RPMI7951 (cell line): ENCODE measurements around the gene CEP290. TPM values are rescaled to one million over a fixed set of nuclear protein-coding genes. Genes with fewer than 3 reads are reported as not detected.
A peak's percentile ranks its signal among the peaks of the same experiment; 100 is the strongest.

Experiments
- DNase-seq: peaks from one replicate; pipeline ENCODE4 v3.0.0-alpha.2; 2012; ENCODE audit warnings: low read depth
- total RNA-seq: library from RNA; depleted of rRNA; stranded (reverse); fragments of >200 nt; shearing (Covaris generic); gene quantifications from 2 replicates; pipeline ENCODE4 v1.2.3, GENCODE V29; 2014; rRNA removed

The CEP290 gene, protein sequence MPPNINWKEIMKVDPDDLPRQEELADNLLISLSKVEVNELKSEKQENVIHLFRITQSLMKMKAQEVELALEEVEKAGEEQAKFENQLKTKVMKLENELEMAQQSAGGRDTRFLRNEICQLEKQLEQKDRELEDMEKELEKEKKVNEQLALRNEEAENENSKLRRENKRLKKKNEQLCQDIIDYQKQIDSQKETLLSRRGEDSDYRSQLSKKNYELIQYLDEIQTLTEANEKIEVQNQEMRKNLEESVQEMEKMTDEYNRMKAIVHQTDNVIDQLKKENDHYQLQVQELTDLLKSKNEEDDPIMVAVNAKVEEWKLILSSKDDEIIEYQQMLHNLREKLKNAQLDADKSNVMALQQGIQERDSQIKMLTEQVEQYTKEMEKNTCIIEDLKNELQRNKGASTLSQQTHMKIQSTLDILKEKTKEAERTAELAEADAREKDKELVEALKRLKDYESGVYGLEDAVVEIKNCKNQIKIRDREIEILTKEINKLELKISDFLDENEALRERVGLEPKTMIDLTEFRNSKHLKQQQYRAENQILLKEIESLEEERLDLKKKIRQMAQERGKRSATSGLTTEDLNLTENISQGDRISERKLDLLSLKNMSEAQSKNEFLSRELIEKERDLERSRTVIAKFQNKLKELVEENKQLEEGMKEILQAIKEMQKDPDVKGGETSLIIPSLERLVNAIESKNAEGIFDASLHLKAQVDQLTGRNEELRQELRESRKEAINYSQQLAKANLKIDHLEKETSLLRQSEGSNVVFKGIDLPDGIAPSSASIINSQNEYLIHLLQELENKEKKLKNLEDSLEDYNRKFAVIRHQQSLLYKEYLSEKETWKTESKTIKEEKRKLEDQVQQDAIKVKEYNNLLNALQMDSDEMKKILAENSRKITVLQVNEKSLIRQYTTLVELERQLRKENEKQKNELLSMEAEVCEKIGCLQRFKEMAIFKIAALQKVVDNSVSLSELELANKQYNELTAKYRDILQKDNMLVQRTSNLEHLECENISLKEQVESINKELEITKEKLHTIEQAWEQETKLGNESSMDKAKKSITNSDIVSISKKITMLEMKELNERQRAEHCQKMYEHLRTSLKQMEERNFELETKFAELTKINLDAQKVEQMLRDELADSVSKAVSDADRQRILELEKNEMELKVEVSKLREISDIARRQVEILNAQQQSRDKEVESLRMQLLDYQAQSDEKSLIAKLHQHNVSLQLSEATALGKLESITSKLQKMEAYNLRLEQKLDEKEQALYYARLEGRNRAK (N-terminal part only)
- total RNA-seq = 8.9 and 16.3 TPM in 2 replicates

- peak; percentile 99 for DNase-seq
Measured at GRCh38 chr12:88141774-88142609, at the start of gene CEP290, which contains the start of gene TMTC3. Gene CEP290 (minus strand): TSS chr12:88142088. CDS start chr12:88141307, 781 bp downstream. Gene TMTC3 (plus strand): TSS chr12:88142307. CDS start chr12:88148316, 6,009 bp downstream.

DNA sequence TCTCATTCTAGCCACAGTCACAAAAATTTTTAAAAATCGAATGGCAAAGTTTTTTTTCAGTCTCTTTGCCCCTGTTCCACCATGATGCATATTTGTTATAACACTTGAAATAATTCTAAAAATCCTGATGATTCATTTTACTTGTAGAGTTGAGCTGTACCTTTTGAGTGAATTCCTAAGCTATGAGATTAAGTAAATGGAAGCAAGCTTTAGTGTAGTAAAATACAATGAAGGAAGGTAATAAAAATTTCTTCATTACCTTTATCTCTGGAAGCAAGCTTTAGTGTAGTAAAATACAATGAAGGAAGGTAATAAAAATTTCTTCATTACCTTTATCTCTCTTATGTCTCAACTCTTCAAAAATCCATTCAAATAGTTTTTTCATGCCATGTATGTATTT, 46.3 kb upstream of the CEP290 start:
- DNase-seq = no peak

DNA sequence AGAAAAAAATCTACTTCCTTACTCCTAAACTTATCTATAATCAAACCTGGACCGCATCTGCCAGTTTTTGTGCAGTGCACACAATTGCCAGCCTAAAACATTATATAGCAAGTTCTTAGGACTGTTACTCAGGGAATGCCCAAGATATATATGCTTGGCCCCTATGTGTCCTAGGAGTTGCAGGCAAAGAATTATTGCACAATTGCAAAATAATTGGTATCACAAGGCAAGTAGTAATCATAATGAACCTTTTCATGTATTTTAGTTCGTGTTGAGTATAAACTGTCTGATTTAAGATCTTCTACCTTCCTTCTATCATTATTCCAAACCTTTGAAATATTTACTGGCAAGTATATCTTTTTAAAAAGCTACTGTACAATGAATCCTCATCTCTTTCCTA, 45.7 kb upstream of the CEP290 start:
- no peak for DNase-seq

DNA sequence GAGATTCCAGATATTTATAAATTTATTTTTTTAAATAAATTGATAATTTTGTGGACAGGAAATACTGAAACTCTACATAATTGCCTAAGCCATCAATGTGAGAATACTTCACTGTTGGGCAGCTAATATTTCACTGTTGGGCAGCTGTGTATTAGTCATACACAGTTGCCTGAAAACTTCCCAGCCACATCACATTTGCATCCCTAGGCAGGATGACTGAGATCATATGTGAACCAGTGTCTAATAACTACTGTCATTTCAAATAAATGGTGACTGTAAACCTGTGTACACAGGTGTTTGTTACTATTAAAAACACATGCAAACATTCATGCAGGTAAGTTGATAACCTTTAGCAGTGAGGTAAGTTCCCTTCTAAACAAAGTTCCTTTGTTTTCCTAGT, 44.1 kb upstream of the CEP290 start:
- DNase-seq = peak; percentile 66

DNA sequence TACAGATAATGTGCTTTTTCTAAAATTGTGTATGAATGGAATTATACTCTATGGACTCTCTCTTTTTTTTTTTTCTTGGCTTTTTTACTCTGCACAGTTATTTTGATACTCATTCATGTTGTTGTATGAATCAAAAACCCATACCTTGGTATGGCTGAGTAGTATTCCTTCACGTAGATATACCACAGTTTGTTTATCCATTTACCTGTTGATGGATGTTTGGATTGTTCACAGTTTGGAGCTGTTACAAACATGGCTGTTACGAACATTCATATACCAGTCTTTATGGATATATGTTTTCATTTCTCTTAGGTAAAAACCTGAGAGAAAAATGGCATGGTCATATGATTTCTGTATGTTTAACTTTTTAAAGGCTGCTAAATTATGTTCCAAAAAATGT, 43.4 kb upstream of the CEP290 start:
- DNase-seq = no peak

GRCh38 chr12:88184196-88184595, 42.3 kb upstream of the CEP290 start:
- DNase-seq = no peak

DNA sequence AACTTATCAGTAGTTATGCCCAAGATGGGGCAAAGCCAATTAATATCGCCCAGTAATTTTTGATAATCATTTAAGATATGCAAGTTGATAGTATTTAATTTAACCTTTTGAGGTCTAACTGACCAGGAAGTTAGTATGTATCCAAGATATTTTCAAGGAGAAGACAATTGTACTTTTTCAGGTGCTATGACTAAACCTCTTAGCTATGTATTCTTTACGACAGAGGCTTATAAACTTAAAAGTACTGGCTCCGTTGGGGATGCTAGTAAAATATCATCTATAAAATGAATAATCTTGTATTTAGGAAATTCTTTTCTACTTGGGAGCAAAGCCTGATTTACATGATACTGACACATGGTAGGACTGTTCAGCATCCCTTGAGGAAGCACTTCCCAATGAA, 40.5 kb upstream of the CEP290 start:
- no peak for DNase-seq

DNA sequence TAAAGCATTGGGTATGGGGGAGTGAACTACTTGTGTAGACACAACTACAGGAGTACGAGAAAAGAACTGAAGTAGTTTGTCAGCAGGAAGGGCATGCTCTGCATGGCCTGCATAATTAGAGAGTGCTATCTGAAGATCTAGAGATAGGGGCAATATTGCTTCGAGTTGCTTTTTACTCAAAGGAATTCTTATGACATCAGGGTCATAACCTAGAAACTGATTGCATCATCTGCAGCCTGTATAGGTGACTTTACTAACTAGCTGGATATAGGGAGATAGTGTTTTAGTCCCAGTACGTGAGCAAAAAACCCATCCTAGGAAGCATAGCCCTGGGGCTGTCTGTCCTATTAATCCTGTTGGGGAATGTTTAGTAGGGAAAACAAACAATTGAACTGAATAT, 40.0 kb upstream of the CEP290 start:
- no peak for DNase-seq

DNA sequence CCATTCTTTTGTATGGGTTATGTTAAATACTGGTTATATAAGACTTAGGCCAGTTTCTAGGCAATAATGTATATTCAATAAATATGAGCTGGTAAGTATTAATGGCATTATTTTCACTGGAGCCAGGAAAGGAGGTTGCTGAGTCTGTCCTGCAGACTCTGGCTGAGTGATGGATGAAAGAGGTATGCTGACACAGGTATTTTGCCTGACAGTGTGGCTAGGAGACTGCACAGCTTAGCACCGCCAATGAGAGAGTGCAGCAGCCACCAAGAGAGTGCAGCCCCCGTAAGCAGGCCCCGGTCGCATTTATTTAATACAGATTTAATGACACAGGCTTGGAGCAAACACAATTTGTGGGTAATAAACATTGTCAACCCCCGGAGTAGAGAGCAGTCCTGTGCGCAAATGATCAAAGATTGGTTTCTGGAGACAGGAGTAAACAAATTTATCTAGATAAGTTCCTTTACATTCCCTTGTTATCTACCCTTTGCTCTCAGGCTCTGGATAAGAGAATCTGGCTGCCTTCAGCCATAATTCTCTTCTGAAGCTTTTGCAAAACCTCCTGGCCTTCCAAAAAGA, 37.6 kb upstream of the CEP290 start:
- no peak for DNase-seq

DNA sequence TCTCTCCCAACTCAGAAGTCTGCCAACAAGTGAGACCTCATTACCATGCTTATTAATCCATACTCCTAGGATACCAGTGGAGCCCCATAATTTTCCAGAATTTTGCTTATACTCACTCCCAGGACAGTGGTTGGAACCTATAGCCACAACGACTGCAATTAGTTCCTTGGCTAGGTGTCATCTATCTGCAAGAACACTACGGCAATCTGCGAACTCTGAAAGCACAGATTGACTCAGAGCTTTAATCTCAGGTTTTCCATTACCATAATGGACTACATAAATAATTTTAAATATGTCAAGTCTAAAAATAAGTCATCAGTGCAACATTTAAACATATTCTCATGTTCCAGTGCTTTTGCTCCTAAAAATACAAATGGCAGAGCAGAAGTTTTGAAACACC, 33.7 kb upstream of the CEP290 start:
- DNase-seq = no peak

GRCh38 chr12:88172844-88173407, 31.0 kb upstream of the CEP290 start:
- no peak for DNase-seq

DNA sequence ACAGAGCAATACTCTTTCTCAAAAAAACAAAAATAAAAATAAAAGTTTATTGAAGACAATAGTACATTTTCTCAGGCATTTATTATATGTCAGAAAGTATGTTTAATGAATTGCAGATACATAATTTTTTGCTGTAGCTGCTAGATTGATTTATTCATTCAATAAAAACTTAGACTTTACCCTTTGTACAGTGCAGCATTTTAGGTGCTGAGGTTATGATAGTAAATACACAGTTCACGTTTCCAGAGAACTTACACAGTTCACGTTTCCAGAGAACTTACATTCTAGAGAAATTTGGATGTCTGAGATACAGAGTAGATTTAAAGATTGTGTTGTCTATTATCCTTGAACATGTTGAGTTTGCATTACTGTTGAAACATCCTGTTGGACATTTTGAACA, 25.5 kb upstream of the CEP290 start:
- no peak for DNase-seq

DNA sequence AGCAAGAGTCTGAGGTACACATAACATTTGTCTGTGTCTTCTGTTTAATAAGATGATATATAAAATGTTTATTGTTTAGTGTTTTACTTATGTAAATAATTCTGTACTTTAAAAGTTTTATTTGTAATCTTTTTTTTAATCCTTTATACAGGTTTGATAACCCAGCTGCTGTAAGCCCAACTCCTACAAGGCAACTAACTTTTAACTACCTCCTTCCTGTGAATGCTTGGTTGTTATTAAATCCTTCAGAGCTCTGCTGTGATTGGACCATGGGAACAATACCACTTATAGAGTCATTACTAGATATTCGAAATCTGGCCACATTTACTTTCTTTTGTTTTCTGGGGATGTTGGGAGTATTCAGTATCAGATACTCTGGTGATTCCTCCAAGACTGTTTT, 24.3 kb upstream of the CEP290 start:
- DNase-seq = no peak

DNA sequence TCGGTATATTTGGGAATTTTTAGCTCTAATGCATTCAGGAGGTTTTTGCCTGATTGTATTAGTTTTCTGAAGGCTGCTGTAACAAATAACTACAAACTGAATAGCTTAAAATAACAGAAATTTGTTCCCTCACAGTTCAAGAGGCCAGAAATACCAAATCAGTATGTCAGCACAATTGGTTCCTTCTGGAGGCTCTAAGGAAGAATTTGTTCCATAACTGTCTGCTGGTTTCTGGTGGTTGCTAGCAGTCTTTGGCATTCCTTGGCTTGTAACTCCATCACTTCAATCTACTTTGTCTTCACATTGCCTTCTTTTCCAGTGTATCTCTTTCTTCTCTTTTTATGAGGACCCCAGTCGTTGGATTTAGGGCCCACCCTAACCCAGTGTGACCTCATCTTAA, 21.5 kb upstream of the CEP290 start:
- DNase-seq = no peak

DNA sequence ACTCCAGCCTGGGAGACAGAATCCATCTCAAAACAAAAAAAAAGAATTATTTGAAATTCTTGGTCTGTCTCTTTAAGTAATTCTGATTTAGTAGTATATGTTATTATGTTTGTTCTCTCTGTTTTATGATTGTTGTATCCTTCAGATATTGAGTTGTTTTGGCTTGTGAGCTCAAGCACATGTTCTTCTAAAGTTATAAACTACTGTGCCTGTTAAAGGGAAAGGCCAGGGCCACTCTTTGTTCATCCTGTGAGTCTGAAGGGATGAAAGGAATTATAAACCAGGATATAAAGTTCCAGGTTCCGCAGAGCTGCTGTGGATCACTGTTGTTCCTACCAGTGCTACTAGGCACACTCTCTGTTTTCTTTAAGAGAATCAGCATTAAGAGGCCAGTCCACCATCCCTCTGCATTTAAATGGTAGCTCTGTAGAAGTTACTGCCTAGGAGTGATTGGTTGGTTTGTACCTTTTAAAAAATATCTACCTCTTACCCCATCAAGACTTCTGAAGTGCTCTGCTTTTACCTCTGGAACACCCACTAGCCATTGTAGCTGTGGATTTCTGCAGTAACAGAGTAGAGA, 14.3 kb upstream of the CEP290 start:
- DNase-seq = no peak

DNA sequence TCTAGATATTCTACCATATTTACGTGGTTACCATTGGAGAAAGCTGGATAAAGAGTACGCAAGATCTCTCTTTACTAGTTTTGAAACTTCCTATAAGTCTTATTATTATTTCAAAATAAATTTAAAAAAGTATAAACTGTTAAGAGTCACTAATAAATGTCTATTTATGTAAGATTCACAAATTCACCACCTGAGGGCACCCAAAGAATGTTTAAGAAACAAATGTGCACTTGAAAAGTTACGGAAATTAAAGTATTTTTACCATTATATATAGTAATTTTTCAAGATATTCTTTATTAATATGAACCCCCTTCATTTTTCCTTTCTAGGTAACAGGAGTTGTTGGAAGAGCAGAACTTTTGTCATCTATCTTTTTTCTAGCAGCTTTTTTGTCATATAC, 12.1 kb upstream of the CEP290 start:
- DNase-seq = peak; percentile 33

GRCh38 chr12:88150063-88150462, 8.2 kb upstream of the CEP290 start:
- no peak for DNase-seq

DNA sequence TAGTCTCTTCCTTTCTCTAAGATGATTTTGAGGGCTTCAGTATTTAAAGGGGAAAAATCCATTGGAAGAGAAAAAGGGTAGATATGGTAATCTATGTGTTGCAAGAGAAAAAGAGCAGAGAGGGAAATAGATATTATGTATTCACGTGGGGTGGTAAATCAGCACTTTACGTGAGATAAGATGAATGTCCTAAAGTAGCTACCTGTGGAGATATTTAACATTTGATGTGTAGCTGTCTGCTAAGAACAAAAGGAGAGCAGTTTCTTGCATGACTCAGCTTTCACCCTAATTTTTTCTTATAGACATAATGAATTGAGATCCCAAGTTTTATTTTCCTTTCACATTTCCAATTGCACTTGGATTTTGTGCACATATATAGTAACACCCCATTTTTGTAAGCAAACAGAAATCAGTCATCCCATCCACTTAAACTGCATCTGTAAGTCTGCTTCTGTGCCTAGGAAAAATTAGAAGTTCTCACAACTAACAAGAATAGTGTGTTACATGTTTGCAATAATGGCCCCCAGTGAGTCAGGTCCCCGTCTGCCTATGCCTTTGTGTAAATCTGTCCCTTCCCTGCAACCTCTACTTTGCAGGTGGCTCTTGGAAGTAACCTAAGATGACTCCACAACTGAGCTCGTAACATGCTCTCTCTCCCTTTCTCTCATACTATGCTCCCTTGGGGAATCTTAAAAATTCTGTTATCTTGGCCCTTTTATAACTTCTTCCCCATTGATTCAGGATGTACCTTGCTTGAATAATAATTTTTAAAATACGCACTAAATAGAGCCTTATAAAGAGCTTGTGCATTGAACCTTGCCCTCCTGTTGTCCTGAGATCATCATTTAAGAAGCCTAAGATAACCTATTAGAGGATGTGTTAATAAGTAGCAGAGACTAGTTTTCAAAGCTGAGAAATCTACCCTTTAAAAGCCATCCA, 3.9 kb upstream of the CEP290 start:
- no peak for DNase-seq
